Keratinocyte (primary cell): ENCODE results near the gene TNFAIP2. TPM values are rescaled to one million over a fixed set of nuclear protein-coding genes. Genes with fewer than 3 reads are reported as not detected.

Experiments used
- DNase-seq: peaks from one replicate; pipeline ENCODE4 v3.0.0-alpha.2; 2011; ENCODE audit warnings: low read depth, missing footprints, low spot score
- FAIRE-seq: peaks from 2 replicates; lab custom pipeline; 2011; peaks lifted over from hg19 to GRCh38; lab: Jason Lieb, UNC
- H2AFZ ChIP-seq: 2 replicates; pipeline ENCODE4 v1.6.0; 2012; ENCODE audit warnings: low read length, control low read depth, inconsistent platforms; ENCODE audit not compliant: control insufficient read depth
- H3K27ac ChIP-seq: 2 replicates; pipeline ENCODE4 v1.5.1; 2011; ENCODE audit warnings: low read length; ENCODE audit not compliant: control insufficient read depth, insufficient read depth
- H3K27me3 ChIP-seq: 3 replicates; pipeline ENCODE4 v1.6.0; 2011; ENCODE audit warnings: low read length; ENCODE audit not compliant: control insufficient read depth, insufficient read depth; ENCODE audit errors: extremely low read depth
- H3K36me3 ChIP-seq, 2 experiments: 2 replicates in 1 of 2; 3 replicates in 1 of 2; pipeline ENCODE4 v1.5.1; 2011; ENCODE audit warnings: low read length in 2 of 2, mild to moderate bottlenecking in 1 of 2; ENCODE audit not compliant: control insufficient read depth in 2 of 2, insufficient read depth in 2 of 2; ENCODE audit errors: extremely low read depth in 1 of 2
- H3K4me1 ChIP-seq: 3 replicates; pipeline ENCODE4 v1.5.1; 2011; ENCODE audit warnings: low read length; ENCODE audit not compliant: control insufficient read depth, insufficient read depth; ENCODE audit errors: extremely low read depth
- H3K4me2 ChIP-seq: 3 replicates; pipeline ENCODE4 v1.6.0; 2011; ENCODE audit warnings: low read depth, low read length; ENCODE audit not compliant: control insufficient read depth, insufficient read depth; ENCODE audit errors: extremely low read depth
- H3K4me3 ChIP-seq, 3 experiments: fragments of 200-600 bp in 1 of 3; sonication (generic) in 1 of 3; 2 replicates in 2 of 3; 3 replicates in 1 of 3; pipeline ENCODE4 v1.5.1; 2011 to 2016; ENCODE audit warnings: low read length in 3 of 3, mild to moderate bottlenecking in 3 of 3, control low read depth in 2 of 3, inconsistent platforms in 1 of 3, low read depth in 1 of 3, mixed read lengths in 1 of 3, mixed run types in 1 of 3, moderate library complexity in 1 of 3; ENCODE audit not compliant: control insufficient read depth in 2 of 3, insufficient read depth in 2 of 3; ENCODE audit errors: extremely low read depth in 1 of 3
- H3K79me2 ChIP-seq: 2 replicates; pipeline ENCODE4 v1.6.0; 2012; ENCODE audit warnings: low read length; ENCODE audit not compliant: control insufficient read depth, insufficient read depth
- H3K9ac ChIP-seq: 3 replicates; pipeline ENCODE4 v1.6.0; 2011; ENCODE audit warnings: low read length; ENCODE audit not compliant: control insufficient read depth, insufficient read depth; ENCODE audit errors: extremely low read depth
- H3K9me1 ChIP-seq: 3 replicates; pipeline ENCODE4 v1.6.0; 2011; ENCODE audit warnings: low read length; ENCODE audit not compliant: control insufficient read depth, insufficient read depth; ENCODE audit errors: extremely low read depth
- H3K9me3 ChIP-seq: 2 replicates; pipeline ENCODE4 v1.5.1; 2012; ENCODE audit warnings: low read depth, low read length; ENCODE audit not compliant: control insufficient read depth
- H4K20me1 ChIP-seq: 3 replicates; pipeline ENCODE4 v1.6.0; 2011; ENCODE audit warnings: low read length; ENCODE audit not compliant: control insufficient read depth, insufficient read depth; ENCODE audit errors: extremely low read depth
- EZH2 ChIP-seq: IDR thresholded peaks from one replicate; pipeline ENCODE4 v1.6.1; 2012; ENCODE audit warnings: inconsistent platforms, mild to moderate bottlenecking, low read length, moderate library complexity
- dilution Hi-C: fragments of 300-500 bp; cut with MboI; formaldehyde crosslinking; loops from one replicate; pipeline ENCODE4 v1.7.0; 2020; ENCODE audit warnings: low sequenced_read_pairs; ENCODE audit not compliant: extremely low pct_ligation_motif_present
- polyA plus RNA-seq, 5 experiments: library from polyadenylated mRNA; depleted of rRNA in 3 of 5; stranded (reverse) in 3 of 5; stranded (forward) in 1 of 5; unstranded in 1 of 5; fragments of >200 nt; gene quantifications; 1 replicate in 1 of 5; 2 replicates in 3 of 5; 3 replicates in 1 of 5; pipeline versions ENCODE4 v1.2.1 to v1.2.3, GENCODE V29; 2011 to 2012; ENCODE audit warnings: missing spikeins in 2 of 5, low read depth in 1 of 5, low replicate concordance in 1 of 5
- TF ChIP-seq, protein P1 (sequence below), 3 experiments: IDR thresholded peaks in 1 of 3; conservative IDR thresholded peaks in 1 of 3; optimal IDR thresholded peaks in 1 of 3; 2 replicates in 2 of 3; 3 replicates in 1 of 3; pipeline versions ENCODE3 to v1.5.1; 2011; ENCODE audit warnings: low read length in 3 of 3, mild to moderate bottlenecking in 3 of 3, moderate library complexity in 2 of 3, control low read depth in 1 of 3, inconsistent platforms in 1 of 3; ENCODE audit not compliant: insufficient read depth in 2 of 3; ENCODE audit errors: extremely low read depth in 1 of 3

The TNFAIP2 gene
- polyA plus RNA-seq, 1 donor (not counting 4 experiments of a cell fraction or from before 2014, with no cell fraction given) = 0.71 TPM

DNA sequence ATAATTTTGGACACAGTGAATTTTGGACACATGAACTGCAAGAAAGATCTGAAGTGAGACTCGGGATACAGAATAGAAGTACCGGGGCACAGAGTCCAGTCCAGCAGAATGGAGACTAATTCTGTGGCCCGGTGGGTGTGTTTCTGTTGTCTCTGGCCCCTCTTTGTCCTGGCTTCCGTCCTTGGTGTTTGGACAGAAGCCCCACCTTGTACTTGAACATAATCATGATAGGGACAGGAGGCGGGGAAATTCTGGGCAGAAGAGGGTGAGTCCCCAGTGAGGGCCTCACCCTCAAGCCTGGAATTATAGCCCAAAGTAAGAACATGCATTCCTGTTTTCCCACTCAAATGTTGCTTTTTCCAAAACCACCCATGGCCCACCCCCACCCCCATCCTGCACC lies 39.9 kb downstream of the TNFAIP2 start:
- H2AFZ ChIP-seq = no peak overlapping the region
- peaks cover 5% of the 10 kb centered on the region for H3K27me3 ChIP-seq
- no peaks in the 10 kb centered on the region for H3K9me1 ChIP-seq
- H3K27ac ChIP-seq = no peak overlapping the region
- H3K4me1 ChIP-seq = no peaks in the 10 kb centered on the region
- no peak overlapping the region for H3K4me2 ChIP-seq
- H3K4me3 ChIP-seq = no peak overlapping the region
- no peak overlapping the region for H3K9ac ChIP-seq
- H4K20me1 ChIP-seq = no peaks in the 10 kb centered on the region
- H3K79me2 ChIP-seq = no peaks in the 10 kb centered on the region
- H3K36me3 ChIP-seq = no peaks in the 10 kb centered on the region
- FAIRE-seq (no peak), DNase-seq (no peak)
- dilution Hi-C loops = no loop called here
- TF ChIP-seq EZH2 = no peak
- no peaks in the 10 kb centered on the region for H3K9me3 ChIP-seq

DNA sequence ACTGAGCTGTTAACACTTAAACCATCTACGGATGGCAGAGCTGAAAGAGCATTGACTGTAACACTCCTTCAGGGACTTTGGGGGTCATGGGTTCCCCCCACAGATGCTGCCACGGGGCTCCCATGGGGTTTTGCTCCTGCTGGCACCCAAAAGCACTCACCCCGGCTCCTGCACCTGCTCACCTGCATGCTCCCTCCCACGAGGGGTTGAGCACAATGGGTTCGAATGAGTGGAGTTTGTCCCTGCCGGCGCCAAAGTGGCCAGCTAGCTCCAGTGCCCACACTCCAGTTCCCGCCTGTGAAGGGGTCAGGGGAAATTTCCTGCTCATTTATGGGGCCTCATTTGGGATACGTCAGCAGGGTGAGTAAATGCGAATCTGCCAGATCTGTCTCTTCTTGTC lies 40.7 kb downstream of the TNFAIP2 start:
- no peak overlapping the region for H3K4me3 ChIP-seq
- no peak overlapping the region for H3K4me2 ChIP-seq
- no peak overlapping the region for H3K9ac ChIP-seq
- TF ChIP-seq, protein P1, sequence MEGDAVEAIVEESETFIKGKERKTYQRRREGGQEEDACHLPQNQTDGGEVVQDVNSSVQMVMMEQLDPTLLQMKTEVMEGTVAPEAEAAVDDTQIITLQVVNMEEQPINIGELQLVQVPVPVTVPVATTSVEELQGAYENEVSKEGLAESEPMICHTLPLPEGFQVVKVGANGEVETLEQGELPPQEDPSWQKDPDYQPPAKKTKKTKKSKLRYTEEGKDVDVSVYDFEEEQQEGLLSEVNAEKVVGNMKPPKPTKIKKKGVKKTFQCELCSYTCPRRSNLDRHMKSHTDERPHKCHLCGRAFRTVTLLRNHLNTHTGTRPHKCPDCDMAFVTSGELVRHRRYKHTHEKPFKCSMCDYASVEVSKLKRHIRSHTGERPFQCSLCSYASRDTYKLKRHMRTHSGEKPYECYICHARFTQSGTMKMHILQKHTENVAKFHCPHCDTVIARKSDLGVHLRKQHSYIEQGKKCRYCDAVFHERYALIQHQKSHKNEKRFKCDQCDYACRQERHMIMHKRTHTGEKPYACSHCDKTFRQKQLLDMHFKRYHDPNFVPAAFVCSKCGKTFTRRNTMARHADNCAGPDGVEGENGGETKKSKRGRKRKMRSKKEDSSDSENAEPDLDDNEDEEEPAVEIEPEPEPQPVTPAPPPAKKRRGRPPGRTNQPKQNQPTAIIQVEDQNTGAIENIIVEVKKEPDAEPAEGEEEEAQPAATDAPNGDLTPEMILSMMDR (optimal IDR thresholded peaks at IDR 0.05 in 1 of 3, IDR thresholded peaks at IDR 0.05 in 1 of 3, conservative IDR thresholded peaks at IDR 0.05 in 1 of 3; ENCODE audit: extremely low read depth in 1 of 3, insufficient read depth in 2 of 3, low read length in 3 of 3) = no peak
- TF ChIP-seq EZH2 = no peak
- H2AFZ ChIP-seq = no peak overlapping the region
- no peaks in the 10 kb centered on the region for H3K79me2 ChIP-seq
- no peaks in the 10 kb centered on the region for H3K36me3 ChIP-seq
- H4K20me1 ChIP-seq = no peaks in the 10 kb centered on the region
- peaks cover 5% of the 10 kb centered on the region for H3K27me3 ChIP-seq
- DNase-seq (no peak), FAIRE-seq (no peak)
- no peaks in the 10 kb centered on the region for H3K9me1 ChIP-seq
- dilution Hi-C loops = no loop called here
- no peaks in the 10 kb centered on the region for H3K4me1 ChIP-seq
- no peaks in the 10 kb centered on the region for H3K9me3 ChIP-seq
- no peak overlapping the region for H3K27ac ChIP-seq

GRCh38 chr14:103164779-103165178 lies 41.5 kb downstream of the TNFAIP2 start:
- dilution Hi-C loops = no loop called here
- TF ChIP-seq, protein P1 (optimal IDR thresholded peaks at IDR 0.05 in 1 of 3, IDR thresholded peaks at IDR 0.05 in 1 of 3, conservative IDR thresholded peaks at IDR 0.05 in 1 of 3; ENCODE audit: extremely low read depth in 1 of 3, insufficient read depth in 2 of 3, low read length in 3 of 3) = no peak
- no peak for TF ChIP-seq EZH2
- DNase-seq (no peak), FAIRE-seq (no peak)
- Histone ChIP-seq H3K4me2 (no peak overlapping the region), H3K4me3 (no peak overlapping the region), H3K36me3 (no peaks in the 10 kb centered on the region), H4K20me1 (no peaks in the 10 kb centered on the region), H3K27me3 (peaks cover 5% of the 10 kb centered on the region), H3K4me1 (no peaks in the 10 kb centered on the region), H2AFZ (no peak overlapping the region), H3K79me2 (no peaks in the 10 kb centered on the region), H3K9me3 (peaks cover 1% of the 10 kb centered on the region), H3K27ac (no peak overlapping the region), H3K9ac (no peak overlapping the region), H3K9me1 (no peaks in the 10 kb centered on the region)
